T-helper 1 cell treated with Interleukin-12 subunit alpha and Interleukin-12 subunit beta and Interleukin-4 antibody, amounts not matched to agents 30 μg/mL and 1 μg/mL, for 36 hours (primary cell): ENCODE measurements around the gene SLC39A10.
"Not testable (repeated sequence)": the region's sequence is repeated elsewhere in the genome, so short reads cannot be mapped to it uniquely, and the experiment has no call there.

Source experiments
- H3K27ac Mint-ChIP-seq: one replicate; pipeline ENCODE4 v1.8.0; 2021; ENCODE audit warnings: mild to moderate bottlenecking, mixed read lengths
- H3K27me3 Mint-ChIP-seq: one replicate; pipeline ENCODE4 v1.8.0; 2021; ENCODE audit warnings: low read depth, mixed read lengths
- H3K36me3 Mint-ChIP-seq: one replicate; pipeline ENCODE4 v1.8.0; 2021; ENCODE audit warnings: low read depth, mixed read lengths
- H3K4me1 Mint-ChIP-seq: one replicate; pipeline ENCODE4 v1.8.0; 2021; ENCODE audit warnings: low read depth, mixed read lengths
- H3K4me3 Mint-ChIP-seq: one replicate; pipeline ENCODE4 v1.8.0; 2021; ENCODE audit warnings: mild to moderate bottlenecking, moderate library complexity, mixed read lengths
- H3K9me3 Mint-ChIP-seq: one replicate; pipeline ENCODE4 v1.8.0; 2021; ENCODE audit warnings: mixed read lengths

Gene SLC39A10

GRCh38 chr2:195675783-195676427 is 18.9 kb downstream of the SLC39A10 start:
- Mint-ChIP-seq H3K27me3 (no peaks in the 10 kb centered on the region), H3K36me3 (peaks cover 26% of the 10 kb centered on the region), H3K4me3 (no peak overlapping the region), H3K4me1 (peaks cover 11% of the 10 kb centered on the region), H3K9me3 (peaks cover 10% of the 10 kb centered on the region), H3K27ac (no peak overlapping the region)

- Mint-ChIP-seq H3K27ac (no peak overlapping the region), H3K36me3 (peaks cover 29% of the 10 kb centered on the region), H3K4me3 (no peak overlapping the region), H3K27me3 (no peaks in the 10 kb centered on the region), H3K4me1 (peaks cover 13% of the 10 kb centered on the region), H3K9me3 (peaks cover 12% of the 10 kb centered on the region)
Observed at GRCh38 chr2:195677290-195677689, 20.3 kb downstream of the SLC39A10 start.

- Mint-ChIP-seq H3K27me3 (no peaks in the 10 kb centered on the region), H3K4me3 (no peak overlapping the region), H3K27ac (no peak overlapping the region)
Observed at GRCh38 chr2:195677884-195678283, 20.9 kb downstream of the SLC39A10 start.

GRCh38 chr2:195682077-195682476 is 25.1 kb downstream of the SLC39A10 start:
- Mint-ChIP-seq H3K4me1 (peaks cover 22% of the 10 kb centered on the region), H3K27ac (peak overlapping the region; percentile 73), H3K27me3 (no peaks in the 10 kb centered on the region)

More at GRCh38 chr2:195677884-195678283, 20.9 kb downstream of the SLC39A10 start:
- H3K4me1 Mint-ChIP-seq, result peaks cover 13% of the 10 kb centered on the region
- peaks cover 12% of the 10 kb centered on the region for H3K9me3 Mint-ChIP-seq
- H3K36me3 Mint-ChIP-seq, result peaks cover 29% of the 10 kb centered on the region

GRCh38 chr2:195683174-195683573 is 26.1 kb downstream of the SLC39A10 start:
- H3K4me3 Mint-ChIP-seq, result no peak overlapping the region
- peaks cover 20% of the 10 kb centered on the region for H3K4me1 Mint-ChIP-seq
- H3K9me3 Mint-ChIP-seq, result peaks cover 12% of the 10 kb centered on the region
- no peak overlapping the region for H3K27ac Mint-ChIP-seq
- peaks cover 35% of the 10 kb centered on the region for H3K36me3 Mint-ChIP-seq
- H3K27me3 Mint-ChIP-seq, result no peaks in the 10 kb centered on the region

More at GRCh38 chr2:195682077-195682476, 25.1 kb downstream of the SLC39A10 start:
- Mint-ChIP-seq H3K4me3 (no peak overlapping the region), H3K36me3 (peaks cover 37% of the 10 kb centered on the region), H3K9me3 (peaks cover 12% of the 10 kb centered on the region)

GRCh38 chr2:195686564-195686963 is 29.5 kb downstream of the SLC39A10 start:
- Mint-ChIP-seq H3K36me3 (peaks cover 36% of the 10 kb centered on the region), H3K27me3 (no peaks in the 10 kb centered on the region), H3K9me3 (peaks cover 17% of the 10 kb centered on the region), H3K4me3 (no peak overlapping the region), H3K27ac (no peak overlapping the region), H3K4me1 (peaks cover 17% of the 10 kb centered on the region)

- Mint-ChIP-seq H3K9me3 (peaks cover 24% of the 10 kb centered on the region), H3K27me3 (no peaks in the 10 kb centered on the region), H3K36me3 (peaks cover 41% of the 10 kb centered on the region), H3K27ac (no peak overlapping the region), H3K4me1 (peaks cover 19% of the 10 kb centered on the region), H3K4me3 (no peak overlapping the region)
Observed at GRCh38 chr2:195687320-195688086, 30.5 kb downstream of the SLC39A10 start.

GRCh38 chr2:195692531-195692930 is 35.5 kb downstream of the SLC39A10 start:
- not testable (repeated sequence) for H3K4me3 Mint-ChIP-seq, H3K27me3 Mint-ChIP-seq, H3K27ac Mint-ChIP-seq
- Mint-ChIP-seq H3K4me1 (peaks cover 19% of the 10 kb centered on the region), H3K9me3 (peaks cover 36% of the 10 kb centered on the region), H3K36me3 (peaks cover 39% of the 10 kb centered on the region)

GRCh38 chr2:195694553-195694952 is 37.5 kb downstream of the SLC39A10 start:
- Mint-ChIP-seq H3K27me3 (no peaks in the 10 kb centered on the region), H3K4me3 (no peak overlapping the region), H3K9me3 (peaks cover 39% of the 10 kb centered on the region), H3K4me1 (peaks cover 25% of the 10 kb centered on the region), H3K27ac (no peak overlapping the region), H3K36me3 (peaks cover 48% of the 10 kb centered on the region)

GRCh38 chr2:195695002-195695631 is 38.1 kb downstream of the SLC39A10 start:
- no peaks in the 10 kb centered on the region for H3K27me3 Mint-ChIP-seq
- peaks cover 51% of the 10 kb centered on the region for H3K36me3 Mint-ChIP-seq
- H3K9me3 Mint-ChIP-seq, result peaks cover 41% of the 10 kb centered on the region
- no peak overlapping the region for H3K27ac Mint-ChIP-seq
- no peak overlapping the region for H3K4me3 Mint-ChIP-seq
- peaks cover 25% of the 10 kb centered on the region for H3K4me1 Mint-ChIP-seq

- no peaks in the 10 kb centered on the region for H3K27me3 Mint-ChIP-seq
- peaks cover 25% of the 10 kb centered on the region for H3K4me1 Mint-ChIP-seq
- peaks cover 49% of the 10 kb centered on the region for H3K36me3 Mint-ChIP-seq
- H3K9me3 Mint-ChIP-seq, result peaks cover 41% of the 10 kb centered on the region
- no peak overlapping the region for H3K4me3 Mint-ChIP-seq
- H3K27ac Mint-ChIP-seq, result no peak overlapping the region
Observed at GRCh38 chr2:195696012-195696411, 39.0 kb downstream of the SLC39A10 start.

- H3K27me3 Mint-ChIP-seq, result no peaks in the 10 kb centered on the region
Observed at GRCh38 chr2:195697681-195698220, 40.7 kb downstream of the SLC39A10 start.

GRCh38 chr2:195700480-195700879 is 43.5 kb downstream of the SLC39A10 start:
- Mint-ChIP-seq H3K36me3 (peaks cover 30% of the 10 kb centered on the region), H3K27ac (no peak overlapping the region), H3K27me3 (no peaks in the 10 kb centered on the region), H3K9me3 (peaks cover 21% of the 10 kb centered on the region), H3K4me1 (peaks cover 6% of the 10 kb centered on the region), H3K4me3 (no peak overlapping the region)

More at GRCh38 chr2:195697681-195698220, 40.7 kb downstream of the SLC39A10 start:
- H3K36me3 Mint-ChIP-seq, result peaks cover 42% of the 10 kb centered on the region
- H3K4me3 Mint-ChIP-seq, result no peak overlapping the region
- peaks cover 33% of the 10 kb centered on the region for H3K9me3 Mint-ChIP-seq
- peaks cover 15% of the 10 kb centered on the region for H3K4me1 Mint-ChIP-seq
- no peak overlapping the region for H3K27ac Mint-ChIP-seq

- no peaks in the 10 kb centered on the region for H3K4me1 Mint-ChIP-seq
- H3K9me3 Mint-ChIP-seq, result peaks cover 2% of the 10 kb centered on the region
- H3K36me3 Mint-ChIP-seq, result peaks cover 17% of the 10 kb centered on the region
- no peaks in the 10 kb centered on the region for H3K27me3 Mint-ChIP-seq
- no peak overlapping the region for H3K4me3 Mint-ChIP-seq
- no peak overlapping the region for H3K27ac Mint-ChIP-seq
Observed at GRCh38 chr2:195706161-195706900, 49.3 kb downstream of the SLC39A10 start.
